GM19324 (cell line): Measurements from ENCODE around the gene MRPS27.
"Not testable (repeated sequence)": the region's sequence is repeated elsewhere in the genome, so short reads cannot be mapped to it uniquely, and the experiment has no call there.

Source experiments
- ATAC-seq: cut with Tn5 transposase; IDR thresholded peaks from one replicate; pipeline ENCODE4 v1.9.1; 2021; ENCODE audit warnings: mild to moderate bottlenecking, moderate library complexity; ENCODE audit not compliant: unreplicated experiment, low FRiP score

The MRPS27 gene

GRCh38 chr5:72326306-72326649, 6.2 kb upstream of the MRPS27 start:
- ATAC-seq: no peak

DNA sequence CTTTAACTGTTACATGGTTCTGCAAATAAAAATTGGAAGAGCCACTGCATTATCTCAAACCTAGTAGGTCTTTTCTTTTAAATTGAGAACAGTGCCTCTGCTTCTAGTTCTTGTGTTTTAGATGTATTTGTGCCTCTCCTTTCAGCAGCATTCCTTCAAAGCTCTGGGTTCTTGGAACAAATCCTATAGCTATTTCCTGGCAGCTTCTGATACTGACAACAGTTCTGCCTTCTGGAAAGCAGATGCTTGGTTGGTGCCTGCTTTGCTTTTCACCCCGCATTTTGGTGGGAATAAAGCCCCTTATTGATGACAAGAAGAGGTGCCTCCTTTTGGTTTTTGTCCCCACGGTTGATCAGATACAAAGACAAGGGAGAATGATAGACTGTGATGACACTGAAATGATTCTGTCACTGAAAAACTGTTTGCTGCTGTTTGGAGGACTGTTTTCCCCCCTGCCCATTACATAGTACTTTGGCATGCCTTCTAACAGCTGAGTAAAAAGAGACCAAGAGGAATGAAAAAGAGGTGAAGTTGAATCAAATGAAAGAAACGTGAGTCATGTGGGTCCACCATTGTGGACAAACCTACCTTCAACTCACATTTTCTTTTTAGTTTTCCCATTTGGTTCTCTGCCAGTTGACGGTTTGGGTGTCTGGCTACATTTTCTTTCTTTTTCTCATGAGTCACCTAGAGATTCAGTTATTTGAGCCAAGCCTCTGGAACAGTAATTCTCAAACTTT, 5.7 kb upstream of the MRPS27 start:
- no peak for ATAC-seq

- ATAC-seq: no peak
Measured at GRCh38 chr5:72324189-72324825, 4.3 kb upstream of the MRPS27 start.

DNA sequence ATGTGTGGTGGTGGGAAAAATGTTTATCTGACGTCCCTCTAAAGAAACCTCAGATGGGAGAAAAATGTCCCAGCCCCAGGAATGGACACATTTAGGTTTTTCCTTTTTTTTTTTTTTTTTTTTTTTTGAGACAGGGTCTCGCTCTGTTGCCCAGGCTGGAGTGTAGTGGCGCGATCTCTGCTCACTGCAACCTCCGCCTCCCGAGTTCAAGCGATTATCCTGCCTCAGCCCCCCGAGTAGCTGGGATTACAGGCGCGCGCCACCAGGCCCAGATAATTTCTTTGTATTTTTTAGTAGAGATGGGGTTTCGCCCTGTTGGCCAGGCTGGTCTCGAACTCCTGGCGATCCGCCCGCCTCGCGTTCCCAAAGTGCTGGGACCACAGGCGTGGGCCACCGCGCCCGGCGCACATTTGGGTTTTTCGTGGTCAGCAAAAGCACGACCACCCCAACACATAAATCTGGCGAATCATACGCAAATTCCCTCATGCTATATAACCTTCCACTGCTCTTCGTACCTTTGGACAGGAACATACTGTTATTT, 535 bp downstream of the MRPS27 start:
- not testable (repeated sequence) for ATAC-seq

DNA sequence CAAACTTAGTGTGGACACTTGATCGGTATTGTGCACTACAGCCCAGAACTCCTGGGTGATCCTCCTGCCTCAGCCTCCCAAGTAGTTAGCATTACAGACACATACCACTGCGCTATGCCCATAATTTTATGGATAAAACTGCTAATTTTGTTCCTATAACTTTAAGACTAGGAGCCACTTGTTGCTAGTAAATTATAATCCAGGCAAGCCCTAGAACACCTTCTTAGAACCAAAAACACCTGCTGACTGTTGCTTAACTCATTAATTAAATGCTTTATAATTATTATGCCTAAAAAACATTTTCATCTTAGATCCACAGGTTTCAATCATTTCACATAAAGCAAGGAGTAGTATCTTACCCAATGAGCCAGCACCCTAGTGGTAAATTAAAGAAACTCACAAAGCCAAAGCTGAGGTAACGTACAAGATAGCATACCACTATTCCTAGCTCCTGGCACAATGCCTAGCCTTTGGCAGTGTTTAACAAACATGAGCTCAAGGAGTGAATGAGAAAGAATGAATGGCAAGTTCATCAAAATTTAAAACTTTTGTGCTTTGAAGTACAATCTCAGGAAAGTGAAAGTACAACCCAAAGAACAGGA, 5.4 kb downstream of the MRPS27 start:
- ATAC-seq: no peak

DNA sequence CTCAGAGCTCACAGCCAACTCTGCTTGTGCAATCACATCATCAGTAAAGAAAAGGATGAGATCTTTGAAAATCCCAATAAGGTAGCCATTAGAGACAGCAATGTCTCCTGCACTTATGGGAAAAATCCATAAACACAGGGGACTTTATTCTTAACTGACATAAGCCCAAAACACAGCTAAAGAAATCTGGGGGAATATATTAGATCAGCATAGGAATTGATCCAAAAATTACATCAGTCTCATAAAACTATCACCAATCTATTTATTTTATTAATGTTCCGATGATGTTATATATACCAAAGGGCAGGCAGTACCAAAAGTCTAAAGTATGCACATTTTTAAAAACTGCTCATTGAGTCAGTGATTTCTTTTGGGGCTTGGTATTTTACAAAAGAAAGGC, 6.9 kb downstream of the MRPS27 start:
- no peak for ATAC-seq

GRCh38 chr5:72308853-72309191, 11.2 kb downstream of the MRPS27 start:
- no peak for ATAC-seq

DNA sequence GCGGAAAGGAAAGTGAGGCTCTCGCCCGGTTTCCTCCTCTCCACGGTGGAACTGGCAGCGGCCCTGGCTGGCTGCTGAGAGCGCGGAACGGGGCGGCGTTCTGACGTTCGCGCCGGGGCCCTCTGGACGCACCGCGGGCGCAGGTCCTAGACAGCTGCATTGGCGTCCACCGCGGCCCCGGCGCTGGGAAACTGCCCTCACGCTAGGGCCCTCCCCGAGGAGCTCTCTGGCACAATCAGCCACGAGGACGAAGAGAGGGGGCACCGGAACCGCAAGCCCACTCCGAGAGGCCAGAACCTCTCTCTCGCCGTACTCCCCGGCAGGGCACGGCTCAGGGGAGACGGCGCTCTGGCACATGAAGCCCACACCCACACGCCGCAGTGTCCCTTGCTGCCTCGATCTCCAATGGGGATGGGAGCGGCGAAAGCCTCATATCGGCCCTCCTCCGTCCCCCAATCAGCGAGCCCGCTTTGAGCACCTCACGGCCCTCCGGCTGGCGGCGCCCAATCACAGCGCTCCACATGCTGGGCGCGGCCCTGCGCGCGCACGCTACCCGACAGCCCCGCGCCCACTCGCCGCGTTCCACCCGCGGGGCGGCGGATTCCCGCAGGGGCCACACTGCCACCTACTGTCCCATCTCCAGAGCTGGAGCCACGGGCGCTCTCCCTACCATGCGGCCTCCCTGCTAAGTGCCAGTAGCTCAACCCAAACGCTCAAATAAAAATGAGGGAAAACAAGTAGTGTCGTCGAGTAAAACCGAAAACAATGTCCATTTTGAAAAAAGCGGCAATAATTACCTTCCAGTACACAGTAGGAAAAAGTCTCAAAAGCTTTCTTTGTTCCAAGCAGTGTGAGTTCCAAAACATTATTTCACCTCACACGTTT, 11.8 kb downstream of the MRPS27 start:
- ATAC-seq: peak; percentile 93

- no peak for ATAC-seq
Measured at GRCh38 chr5:72307573-72307967, 12.5 kb downstream of the MRPS27 start.

GRCh38 chr5:72305194-72306142, 14.6 kb downstream of the MRPS27 start:
- ATAC-seq: no peak

GRCh38 chr5:72302171-72302570, 17.9 kb downstream of the MRPS27 start:
- ATAC-seq: no peak

- peak; percentile 68 for ATAC-seq
Measured at GRCh38 chr5:72301557-72301956, 18.5 kb downstream of the MRPS27 start.

DNA sequence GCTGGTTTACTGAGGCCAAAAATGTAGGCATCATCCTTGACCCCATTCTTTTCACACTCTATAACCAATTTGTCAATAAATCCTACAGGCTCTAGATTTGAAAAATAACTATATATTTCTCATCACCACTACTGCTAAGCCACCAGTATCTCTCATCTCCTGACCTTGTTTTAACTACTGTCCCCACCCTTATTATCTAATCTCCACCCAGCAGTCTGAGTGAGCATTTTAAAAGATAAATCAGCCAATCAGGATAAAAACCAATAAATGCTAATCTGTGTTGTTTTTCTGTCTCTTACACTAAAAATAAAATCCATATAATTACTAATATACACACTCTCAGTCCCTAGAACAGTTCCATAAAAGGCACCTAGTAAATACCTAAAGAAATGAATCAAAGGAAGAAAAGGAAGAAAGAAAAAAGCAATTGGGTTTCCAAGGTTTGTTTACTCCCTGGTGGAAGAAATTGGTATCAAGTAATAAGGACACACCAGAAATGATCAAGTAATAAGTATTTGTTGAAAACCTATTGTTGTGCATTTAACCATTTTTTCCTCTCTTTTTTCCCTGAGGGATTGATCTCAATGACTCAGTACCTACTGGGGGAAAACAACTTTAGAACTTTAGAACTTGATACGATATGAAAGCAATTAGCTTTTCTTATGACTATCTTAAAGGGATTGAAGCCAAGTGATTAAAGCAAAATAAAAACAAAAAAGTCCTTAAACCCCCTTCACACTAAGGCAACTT, 19.3 kb downstream of the MRPS27 start:
- ATAC-seq: no peak

- no peak for ATAC-seq
Measured at GRCh38 chr5:72298711-72299110, 21.3 kb downstream of the MRPS27 start.

DNA sequence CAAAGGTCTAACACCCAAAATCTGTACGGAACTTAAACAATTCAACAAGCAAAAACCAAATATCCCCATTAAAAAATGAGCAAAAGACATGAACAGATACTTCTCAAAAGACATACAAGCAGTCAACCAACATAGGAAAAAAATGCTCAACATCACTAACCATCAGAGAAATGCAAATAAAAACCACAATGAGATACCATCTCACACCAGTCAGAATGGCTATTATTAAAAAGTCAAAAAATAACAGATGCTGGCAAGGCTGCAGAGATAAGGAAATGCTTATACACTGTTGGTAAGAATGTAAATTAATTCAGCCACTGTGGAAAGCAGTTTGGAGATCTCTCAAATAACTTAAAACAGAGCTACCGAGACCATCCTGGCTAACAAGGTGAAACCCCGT, 21.9 kb downstream of the MRPS27 start:
- ATAC-seq: peak; percentile 33

DNA sequence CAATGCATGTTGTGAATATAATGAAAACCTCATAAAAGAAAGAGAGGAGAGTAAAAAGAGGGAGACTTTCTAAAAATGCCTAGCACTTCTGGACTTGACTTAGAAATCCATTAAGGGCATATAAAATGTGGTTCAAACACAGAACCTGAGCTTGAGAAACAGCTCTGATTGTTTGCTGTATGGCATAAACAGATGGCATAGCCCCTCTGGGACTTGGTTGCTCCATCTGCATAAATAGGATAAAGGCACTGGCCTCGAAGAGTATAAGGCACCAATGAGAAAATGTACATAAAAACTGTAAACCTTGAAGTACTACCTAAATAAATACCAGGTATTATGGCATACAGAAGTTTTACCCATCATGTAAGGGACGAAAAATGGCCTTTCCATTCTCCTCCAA, 23.8 kb downstream of the MRPS27 start:
- ATAC-seq: no peak

GRCh38 chr5:72295539-72295938, 24.5 kb downstream of the MRPS27 start:
- no peak for ATAC-seq

GRCh38 chr5:72294473-72294872, 25.6 kb downstream of the MRPS27 start:
- no peak for ATAC-seq

DNA sequence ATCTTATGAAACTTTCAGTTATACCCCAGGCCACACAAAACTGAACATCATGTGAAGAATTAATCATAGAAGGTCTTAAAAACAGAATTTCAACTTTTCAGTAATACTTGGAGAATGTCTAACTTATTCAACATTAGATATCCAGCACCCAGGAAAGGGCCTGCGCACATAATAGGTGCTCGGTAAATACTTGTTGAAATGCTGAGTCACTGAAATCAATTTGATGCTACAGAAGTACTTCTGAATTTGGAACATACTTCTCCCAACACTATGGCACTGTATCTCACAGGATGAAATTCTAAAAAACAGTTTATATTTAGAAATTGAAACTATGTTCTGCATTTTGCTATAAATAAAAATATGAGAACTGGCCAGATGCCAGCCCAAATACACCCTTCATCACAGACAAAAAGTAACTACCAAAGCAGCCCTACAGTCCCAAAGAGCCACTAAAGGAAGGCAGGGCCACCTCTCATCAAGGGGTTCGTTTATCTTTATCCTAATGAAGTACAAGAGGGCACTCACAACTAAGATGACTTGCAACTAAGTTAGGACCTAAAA, 26.5 kb downstream of the MRPS27 start:
- no peak for ATAC-seq
